SK-N-DZ (cell line): ENCODE measurements around the gene KRT17.
"Not testable (repeated sequence)": the region's sequence is repeated elsewhere in the genome, so short reads cannot be mapped to it uniquely, and the experiment has no call there.

Experiments used
- DNase-seq: peaks from one replicate; pipeline ENCODE4 v3.0.0-alpha.2; 2015; ENCODE audit warnings: low spot score

Gene KRT17

GRCh38 chr17:41621435-41621817 lies 2.9 kb downstream of the KRT17 start:
- DNase-seq = not testable (repeated sequence)

- DNase-seq = peak; percentile 43
Observed at GRCh38 chr17:41620583-41621434, 3.6 kb downstream of the KRT17 start.

GRCh38 chr17:41619927-41620582 lies 4.3 kb downstream of the KRT17 start:
- peak; percentile 96 for DNase-seq

- no peak for DNase-seq
Observed at GRCh38 chr17:41619036-41619926, 5.1 kb downstream of the KRT17 start.

GRCh38 chr17:41618341-41619035 lies 5.9 kb downstream of the KRT17 start:
- DNase-seq = peak; percentile 70

GRCh38 chr17:41617698-41618097 lies 6.7 kb downstream of the KRT17 start:
- peak; percentile 51 for DNase-seq

GRCh38 chr17:41617136-41617535 lies 7.2 kb downstream of the KRT17 start:
- DNase-seq = no peak

- not testable (repeated sequence) for DNase-seq
Observed at GRCh38 chr17:41616486-41616885, 7.9 kb downstream of the KRT17 start.

DNA sequence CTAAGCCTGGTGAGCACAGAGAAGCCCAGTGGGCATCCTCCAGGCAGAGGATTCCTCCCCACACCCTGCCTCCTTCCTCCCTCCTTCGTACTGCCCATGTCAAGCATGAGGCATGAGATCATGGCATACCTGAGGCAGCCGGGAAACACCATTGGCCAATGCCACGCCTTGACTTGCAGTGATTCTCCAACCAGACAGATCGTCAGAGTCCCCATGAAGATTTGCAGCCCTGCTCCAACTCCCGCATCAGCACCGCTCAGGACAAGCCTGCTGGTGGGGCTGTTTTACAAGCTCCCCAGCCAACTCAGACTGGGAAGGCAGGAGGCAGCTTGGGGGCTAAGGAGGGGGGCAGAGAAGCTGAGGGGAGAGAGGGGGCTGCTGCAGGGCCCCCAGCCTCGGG lies 8.9 kb downstream of the KRT17 start:
- peak; percentile 29 for DNase-seq

DNA sequence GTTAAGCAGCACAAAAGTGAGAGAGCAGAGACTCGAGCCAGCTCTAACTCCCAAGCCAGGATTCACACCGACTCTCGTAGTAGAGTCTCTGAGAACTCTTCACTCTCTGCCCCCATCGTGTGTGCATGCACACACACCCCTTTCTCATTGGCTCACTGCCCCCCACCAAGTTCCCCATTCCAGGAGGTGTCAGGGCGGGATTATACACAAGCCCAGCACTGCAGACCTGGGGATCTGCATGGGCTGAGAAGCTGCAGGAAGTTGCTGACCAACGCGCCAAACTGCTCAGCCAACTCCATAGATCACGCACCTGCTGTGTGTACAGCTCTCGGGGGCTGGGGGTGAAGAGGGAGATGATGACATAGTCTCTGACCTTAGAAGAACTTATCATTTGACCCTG lies 9.6 kb downstream of the KRT17 start:
- DNase-seq = not testable (repeated sequence)

GRCh38 chr17:41614098-41614497 lies 10.3 kb downstream of the KRT17 start:
- no peak for DNase-seq

DNA sequence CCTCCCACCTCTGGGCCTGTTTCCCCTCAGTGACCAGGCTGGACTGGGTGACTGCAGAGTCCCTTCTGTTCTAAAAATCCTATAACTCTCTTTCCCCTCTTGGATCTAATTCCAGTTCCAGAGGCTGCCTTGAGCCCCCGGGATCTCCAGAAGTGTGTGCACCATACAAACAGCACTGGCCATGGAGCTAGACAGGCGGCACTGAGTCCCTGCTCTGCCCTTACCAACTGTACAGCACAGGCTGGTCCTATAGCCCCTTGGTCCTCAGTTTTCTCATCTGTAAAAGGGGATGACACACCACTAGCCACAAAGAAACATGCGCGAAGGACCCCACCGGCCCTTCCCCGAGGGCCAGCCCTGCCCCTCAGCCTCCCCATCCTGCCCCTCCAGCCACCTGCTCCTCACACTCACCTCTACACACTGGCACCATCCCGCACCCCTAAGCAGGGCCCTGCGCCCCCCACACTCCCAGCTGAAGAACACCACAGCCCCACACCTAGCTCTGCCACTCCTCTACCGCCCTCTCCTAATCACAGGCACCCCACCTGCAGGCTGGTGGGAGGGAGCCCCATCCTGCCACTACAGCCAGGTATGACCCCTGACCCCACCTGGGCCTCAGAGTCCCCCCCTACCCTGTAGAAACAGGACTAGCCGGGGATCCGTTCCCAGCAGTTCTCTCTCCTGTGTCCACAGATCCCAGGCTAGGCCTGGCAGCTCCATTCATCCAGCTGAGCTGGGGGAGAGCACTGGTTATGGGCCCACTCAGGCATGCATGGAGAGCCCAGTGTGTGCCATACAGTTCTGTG lies 10.9 kb downstream of the KRT17 start:
- DNase-seq = no peak

GRCh38 chr17:41612376-41613160 lies 11.8 kb downstream of the KRT17 start, which contains the start of gene KRT16:
Gene KRT16 (minus strand): TSS chr17:41612767. CDS start chr17:41612688, 79 bp downstream.
- not testable (repeated sequence) for DNase-seq

- no peak for DNase-seq
Observed at GRCh38 chr17:41610965-41611640, 13.3 kb downstream of the KRT17 start.

DNA sequence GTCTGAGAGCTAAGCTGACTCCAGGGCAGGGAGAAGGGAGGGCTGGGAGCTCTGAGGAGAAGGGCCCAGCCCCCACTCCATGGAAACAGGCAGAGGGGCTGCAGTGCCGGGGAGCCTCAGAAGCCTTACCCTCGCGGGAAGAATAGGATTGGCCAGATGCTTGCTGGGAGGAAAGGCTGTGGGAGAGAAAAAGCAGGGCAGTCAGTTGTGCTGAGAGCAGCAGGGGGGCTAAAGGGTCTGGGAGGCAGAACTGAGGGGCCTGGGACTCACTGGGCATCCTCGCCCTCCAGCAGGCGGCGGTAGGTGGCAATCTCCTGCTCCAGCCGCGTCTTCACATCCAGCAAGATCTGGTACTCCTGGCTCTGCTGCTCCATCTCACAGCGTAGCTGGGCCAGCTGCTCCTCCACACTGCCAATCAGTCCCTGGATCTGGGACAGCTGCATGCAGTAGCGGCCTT lies 14.3 kb downstream of the KRT17 start:
- DNase-seq = peak; percentile 85

- not testable (repeated sequence) for DNase-seq
Observed at GRCh38 chr17:41606930-41607329, 17.4 kb downstream of the KRT17 start.

DNA sequence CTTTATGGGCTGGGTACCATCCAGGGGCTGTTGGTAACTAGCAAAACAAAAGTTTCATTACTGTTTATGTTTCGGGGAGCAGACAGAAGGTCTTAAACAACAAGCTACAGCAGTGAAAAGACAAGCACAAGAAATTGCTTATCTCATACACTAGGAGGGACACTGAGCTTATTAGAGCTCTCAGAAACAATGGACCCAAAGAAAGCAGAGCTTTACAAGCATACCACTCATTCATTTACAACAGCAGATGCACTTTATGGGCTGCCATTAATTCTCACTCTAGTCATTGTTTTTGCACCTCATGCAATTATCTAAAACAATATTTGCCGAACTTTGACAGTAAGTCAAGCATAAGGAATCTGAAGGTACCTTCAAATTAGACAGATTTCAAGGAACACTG lies 21.9 kb downstream of the KRT17 start:
- no peak for DNase-seq

GRCh38 chr17:41600318-41600717 lies 24.1 kb downstream of the KRT17 start:
- DNase-seq = no peak

GRCh38 chr17:41599680-41600079 lies 24.7 kb downstream of the KRT17 start:
- no peak for DNase-seq
